Mammary epithelial cell (primary cell): ENCODE measurements around the gene GPR39.

Experiments
- CTCF ChIP-seq, 2 donors: IDR thresholded peaks in 1 of 2; conservative IDR thresholded peaks in 1 of 2; 2 replicates each; pipeline ENCODE4 v1.5.1; 2011 to 2012; ENCODE audit warnings: inconsistent platforms in 2 of 2, low read length in 2 of 2, mild to moderate bottlenecking in 2 of 2, control low read depth in 1 of 2, low read depth in 1 of 2; ENCODE audit not compliant: insufficient read depth in 1 of 2; ENCODE audit errors: extremely low read depth in 1 of 2
- EZH2 ChIP-seq: IDR thresholded peaks from 2 replicates; pipeline ENCODE4 v1.6.1; 2012; ENCODE audit warnings: low read length, inconsistent platforms, borderline replicate concordance

GRCh38 chr2:132400901-132401240, 15.7 kb upstream of the GPR39 start:
- TF ChIP-seq CTCF (conservative IDR thresholded peaks at IDR 0.05 in 1 of 2, IDR thresholded peaks at IDR 0.05 in 1 of 2; ENCODE audit: extremely low read depth in 1 of 2, insufficient read depth in 1 of 2, low read depth in 1 of 2, low read length in 2 of 2), result no peak
- TF ChIP-seq EZH2, result no peak
